Right kidney (tissue), 9 donors: ENCODE measurements around the gene NR1I3.
A peak's percentile ranks its signal among the peaks of the same experiment; 100 is the strongest.
"Not testable (repeated sequence)": the region's sequence is repeated elsewhere in the genome, so short reads cannot be mapped to it uniquely, and the experiment has no call there.

Experiments
- DNase-seq: peaks from one replicate; pipeline ENCODE4 v3.0.0-alpha.2; 2016
- long read RNA-seq, 8 donors: transcript quantifications; one replicate each; lab custom pipeline, GENCODE V29; 2026

NR1I3 gene, protein sequence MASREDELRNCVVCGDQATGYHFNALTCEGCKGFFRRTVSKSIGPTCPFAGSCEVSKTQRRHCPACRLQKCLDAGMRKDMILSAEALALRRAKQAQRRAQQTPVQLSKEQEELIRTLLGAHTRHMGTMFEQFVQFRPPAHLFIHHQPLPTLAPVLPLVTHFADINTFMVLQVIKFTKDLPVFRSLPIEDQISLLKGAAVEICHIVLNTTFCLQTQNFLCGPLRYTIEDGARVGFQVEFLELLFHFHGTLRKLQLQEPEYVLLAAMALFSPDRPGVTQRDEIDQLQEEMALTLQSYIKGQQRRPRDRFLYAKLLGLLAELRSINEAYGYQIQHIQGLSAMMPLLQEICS
- long read RNA-seq, donor 1, partial matches to known transcripts: 25 of 31 reads
- long read RNA-seq, donor 1, other reads (novel, unspliced or antisense): 6 of 31 reads
- long read RNA-seq, donor 2: 0 reads
- long read RNA-seq, donor 3: 0 reads
- long read RNA-seq, donor 4: 0 reads
- long read RNA-seq, donor 5: 0 reads
- long read RNA-seq, donor 6: 0 reads
- long read RNA-seq, donor 7: 0 reads
- long read RNA-seq, donor 8, partial matches to known transcripts: 0 of 1 reads
- long read RNA-seq, donor 8, other reads (novel, unspliced or antisense): 0 of 1 reads

DNA sequence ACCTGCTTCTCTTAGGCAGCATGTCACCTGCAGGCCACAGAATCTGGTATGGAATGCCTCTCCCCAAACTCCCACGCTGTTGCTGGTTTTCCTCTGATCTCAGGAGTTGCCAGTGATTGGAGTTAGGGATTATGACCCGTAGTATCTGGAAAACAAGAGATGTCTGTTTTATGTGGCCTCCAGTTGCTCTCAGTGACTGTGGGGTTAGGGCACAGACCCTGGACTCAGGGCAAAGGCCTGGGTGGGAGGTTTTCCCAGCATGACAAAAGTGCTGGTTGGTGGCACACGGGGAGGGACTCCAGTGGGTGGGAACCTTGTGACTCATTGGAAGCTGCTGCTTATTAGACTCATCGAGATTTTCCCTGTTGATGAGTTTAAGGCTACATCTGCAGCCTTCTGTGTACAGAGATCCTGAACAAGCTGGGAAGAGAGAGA lies at the start of gene NR1I3:
TSS of gene NR1I3 (minus strand) at position 165 of the 435 bp plus-strand sequence. CDS start 1,638 bp downstream, outside the sequence.
- no peak for DNase-seq

GRCh38 chr1:161287482-161288054 lies 49.6 kb upstream of the NR1I3 start:
- DNase-seq: no peak

- DNase-seq: no peak
Observed at GRCh38 chr1:161285521-161285920, 47.5 kb upstream of the NR1I3 start.

DNA sequence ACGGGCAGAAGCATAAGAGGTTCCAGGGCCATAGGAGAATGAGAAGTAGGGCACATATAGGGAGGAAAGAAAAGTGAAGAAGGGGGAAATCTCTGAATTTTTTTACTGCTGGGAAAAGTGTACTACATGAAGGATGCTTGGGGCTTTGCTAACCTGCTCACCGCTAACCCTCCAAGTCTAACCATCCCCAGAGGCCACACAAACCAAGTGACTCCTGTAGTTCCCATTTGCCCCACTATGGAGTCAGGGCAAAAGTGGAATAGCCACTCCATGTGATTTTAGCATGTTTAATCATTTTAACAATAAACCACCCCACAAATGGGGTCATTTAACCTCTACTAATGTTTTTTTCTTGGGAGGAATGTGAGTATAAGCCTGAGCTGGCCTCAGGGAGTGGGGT lies 47.1 kb upstream of the NR1I3 start:
- DNase-seq: no peak

DNA sequence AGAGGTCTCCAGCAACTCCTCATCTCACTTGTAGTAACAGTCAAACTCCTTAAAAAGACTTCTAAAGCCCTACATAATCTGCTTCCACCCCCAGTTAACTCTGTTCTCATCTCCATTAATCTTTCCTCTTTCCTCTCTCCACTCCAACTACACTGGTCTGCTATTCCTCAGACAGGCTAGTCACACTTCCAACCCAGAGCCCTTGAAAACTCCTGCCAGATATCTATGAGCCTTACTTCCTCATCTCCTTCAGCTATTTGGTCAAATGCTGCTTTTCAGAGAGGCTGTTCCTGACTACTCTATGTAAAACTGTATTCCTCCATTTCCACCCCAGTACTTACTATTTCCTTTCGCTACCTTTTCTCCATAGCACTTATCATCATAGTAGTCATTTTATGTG lies 45.0 kb upstream of the NR1I3 start:
- no peak for DNase-seq

DNA sequence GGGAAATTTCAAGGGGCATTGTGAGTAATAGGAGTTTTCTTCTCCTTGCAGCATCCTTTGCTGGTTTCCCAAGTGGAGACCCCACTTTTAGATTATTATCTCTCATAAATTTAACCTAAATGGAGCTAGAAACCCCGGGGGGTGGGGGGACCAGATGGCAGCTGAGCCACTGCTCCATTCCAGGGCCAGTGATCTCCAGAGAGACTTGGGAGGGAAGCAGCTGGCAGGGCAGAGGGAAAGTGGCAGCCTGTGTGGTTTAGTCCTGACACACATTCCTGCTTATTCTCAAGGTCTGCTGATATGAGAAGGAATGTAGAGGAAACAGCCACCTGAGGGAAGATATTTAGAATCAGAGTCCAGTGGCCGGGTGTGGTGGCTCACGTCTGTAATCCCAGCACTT lies 36.9 kb upstream of the NR1I3 start:
- no peak for DNase-seq

DNA sequence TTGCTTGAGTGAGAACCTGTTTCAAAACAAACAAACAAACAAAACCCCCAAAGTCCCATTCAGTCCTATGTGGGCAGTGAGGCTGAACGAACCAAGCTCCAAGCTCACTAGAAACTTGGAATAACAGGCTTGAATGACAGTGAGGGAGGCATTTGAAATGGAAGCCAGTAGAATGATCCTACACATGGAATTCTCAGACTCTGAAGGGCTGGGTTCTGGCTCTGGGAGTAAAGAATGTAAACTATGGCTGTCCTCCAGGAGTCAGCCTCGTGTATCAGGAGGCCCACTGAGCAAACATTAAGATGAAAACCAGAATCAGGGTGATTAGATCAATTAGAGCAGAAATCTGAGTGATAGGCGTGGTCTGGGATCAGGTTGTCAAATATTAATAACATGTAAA lies 35.4 kb upstream of the NR1I3 start:
- DNase-seq: no peak

- no peak for DNase-seq
Observed at GRCh38 chr1:161267321-161267720, 29.3 kb upstream of the NR1I3 start.

DNA sequence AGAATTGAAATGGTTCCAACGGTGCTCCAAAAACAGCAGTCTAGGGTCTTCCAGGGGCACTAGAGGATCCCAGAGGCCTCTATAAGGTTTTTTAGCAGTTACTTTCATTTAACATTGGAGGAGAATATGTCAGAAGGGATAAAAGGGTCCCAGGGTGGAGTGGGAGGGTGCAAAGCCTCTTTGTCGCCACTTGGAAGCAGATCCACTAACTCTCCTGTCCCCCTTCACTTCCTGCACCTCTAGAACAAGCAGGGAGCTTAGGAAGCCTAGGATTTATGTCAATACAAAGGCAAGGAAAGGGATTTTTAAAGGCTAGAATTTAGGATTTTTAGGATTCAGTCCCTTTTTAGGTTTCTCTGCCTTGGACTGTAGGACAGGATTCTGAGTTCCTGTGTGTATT lies 28.8 kb upstream of the NR1I3 start:
- no peak for DNase-seq

GRCh38 chr1:161266202-161266601 lies 28.2 kb upstream of the NR1I3 start:
- no peak for DNase-seq

DNA sequence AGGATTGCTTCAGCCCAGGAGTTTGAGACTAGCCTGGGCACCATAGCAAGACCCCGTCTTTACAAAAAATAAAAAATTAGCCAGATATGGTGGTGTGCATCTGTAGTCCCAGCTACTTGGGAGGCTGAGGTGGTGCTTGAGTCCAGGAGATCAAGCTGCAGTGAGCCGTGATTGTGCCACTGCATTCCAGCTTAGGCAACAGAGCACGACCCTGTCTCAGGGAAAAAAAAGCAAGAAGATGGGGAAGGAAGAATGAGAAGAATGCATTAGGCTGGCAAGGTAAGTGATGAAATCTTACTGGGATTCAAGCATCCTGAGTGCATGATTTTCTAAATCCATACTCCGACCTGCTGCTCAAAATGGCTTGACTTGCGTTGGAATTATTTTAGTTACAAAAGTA lies 27.3 kb upstream of the NR1I3 start:
- DNase-seq: no peak

- no peak for DNase-seq
Observed at GRCh38 chr1:161261261-161262235, 23.5 kb upstream of the NR1I3 start.

GRCh38 chr1:161260376-161261260 lies 22.6 kb upstream of the NR1I3 start:
- DNase-seq: no peak

GRCh38 chr1:161259765-161260164 lies 21.8 kb upstream of the NR1I3 start:
- DNase-seq: no peak

- DNase-seq: no peak
Observed at GRCh38 chr1:161259345-161259702, 21.3 kb upstream of the NR1I3 start.

DNA sequence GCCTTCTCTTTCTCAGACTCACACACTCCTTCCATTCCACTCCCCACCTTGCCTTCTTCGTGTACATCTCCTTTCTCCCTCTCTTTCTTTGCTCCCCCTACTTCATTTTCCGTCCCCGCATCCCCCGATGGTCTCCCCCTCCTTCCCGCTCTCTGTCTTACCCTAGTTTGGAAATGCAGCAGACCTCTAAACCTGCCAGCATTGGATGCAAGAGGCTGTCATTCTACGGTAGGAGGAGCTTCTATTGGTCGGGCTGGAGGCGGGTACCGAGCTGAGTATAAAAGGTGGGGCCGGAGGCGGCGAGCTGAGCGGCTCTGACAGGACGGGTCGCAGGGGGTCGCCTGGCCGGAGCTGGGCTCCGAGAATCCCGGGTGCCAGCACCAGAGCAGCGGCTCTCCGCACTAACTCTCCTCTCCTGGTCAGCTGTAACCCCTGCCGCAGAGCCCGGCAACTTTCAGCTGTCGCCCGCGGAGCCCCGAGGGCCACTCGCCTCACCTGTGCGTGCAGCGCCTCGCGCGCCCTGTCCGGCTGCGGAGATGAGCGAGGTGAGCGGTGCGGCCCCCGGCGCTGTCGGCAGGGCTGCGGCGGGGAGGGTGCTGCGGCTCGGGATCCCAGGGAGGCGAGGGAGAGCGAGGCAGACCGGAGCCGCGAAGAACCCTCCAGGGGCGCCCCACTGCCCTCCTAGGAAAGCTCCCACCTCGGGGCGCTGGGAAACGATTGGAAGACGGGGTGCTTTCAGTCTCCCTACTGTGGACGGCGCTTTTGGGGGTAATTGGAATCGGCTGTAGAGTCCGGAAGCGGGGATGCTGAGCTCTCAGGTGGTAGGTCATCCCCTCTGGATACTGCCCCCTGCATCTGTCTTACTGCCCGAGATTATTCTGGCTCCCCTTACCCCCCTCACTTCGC lies 20.7 kb upstream of the NR1I3 start, which contains the start of gene PCP4L1:
TSS of gene PCP4L1 (plus strand) at position 307 of the 906 bp plus-strand sequence. CDS start at position 537, 230 bp downstream.
- peak; percentile 76 for DNase-seq

- DNase-seq: not testable (repeated sequence)
Observed at GRCh38 chr1:161257109-161257508, 19.1 kb upstream of the NR1I3 start.

DNA sequence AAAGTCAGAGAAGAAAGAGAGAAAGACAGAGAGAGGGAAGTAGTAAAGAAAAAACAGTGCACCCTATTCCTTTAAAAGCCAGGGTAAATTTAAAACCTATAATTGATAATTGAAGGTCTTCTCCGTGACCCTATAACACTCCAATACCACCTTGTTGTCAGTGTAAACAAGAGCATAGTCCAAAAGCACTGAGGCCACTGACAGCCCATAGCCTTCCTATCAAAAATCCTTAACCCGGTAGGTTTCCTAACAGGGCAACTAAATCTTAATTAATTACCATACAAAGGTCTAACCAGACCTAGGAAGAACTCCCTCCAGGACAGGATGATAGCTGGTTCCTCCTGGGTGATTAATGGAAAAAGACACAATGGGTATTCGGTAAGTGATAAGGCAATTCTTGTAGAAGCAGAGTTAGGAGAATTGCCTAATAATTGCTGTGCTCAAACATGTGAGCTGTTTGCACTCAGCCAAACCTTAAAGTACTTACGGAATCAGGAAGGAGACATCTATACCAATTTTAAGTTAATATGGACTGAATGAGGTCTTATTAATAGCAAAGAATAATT lies 18.0 kb upstream of the NR1I3 start:
- DNase-seq: not testable (repeated sequence)

GRCh38 chr1:161255302-161255701 lies 17.3 kb upstream of the NR1I3 start:
- not testable (repeated sequence) for DNase-seq

GRCh38 chr1:161251579-161251978 lies 13.6 kb upstream of the NR1I3 start:
- no peak for DNase-seq
